GM23338 (cell line): ENCODE measurements around the gene FGFRL1. TPM values are rescaled to one million over a fixed set of nuclear protein-coding genes. Genes with fewer than 3 reads are reported as not detected.

ENCODE experiments used
- ATAC-seq: fragments of 200-7000 bp; cut with Tn5 transposase; 3 replicates; pipeline ENCODE4 v1.9.1; 2020
- DNase-seq: peaks from one replicate; pipeline ENCODE4 v3.0.0-alpha.2; 2015; ENCODE audit warnings: low spot score
- H2AFZ ChIP-seq: fragments of 200-600 bp; sonication (generic); 2 replicates; pipeline ENCODE4 v1.8.0; 2016; ENCODE audit warnings: antibody characterized with exemption, mild to moderate bottlenecking, moderate library complexity
- H3F3A ChIP-seq: fragments of 200-600 bp; sonication (generic); replicated peaks from 2 replicates; pipeline ENCODE4 v1.8.0; 2017; ENCODE audit warnings: antibody characterized with exemption, mixed run types, low read depth
- H3K27ac ChIP-seq: fragments of 200-600 bp; sonication (generic); 2 replicates; pipeline ENCODE4 v1.6.1; 2016; ENCODE audit warnings: low read depth
- H3K27me3 ChIP-seq: fragments of 200-600 bp; sonication (generic); 2 replicates; pipeline ENCODE4 v1.8.0; 2016; ENCODE audit warnings: mild to moderate bottlenecking, mixed run types, moderate library complexity; ENCODE audit not compliant: insufficient read depth
- H3K36me3 ChIP-seq: fragments of 200-600 bp; sonication (generic); 2 replicates; pipeline ENCODE4 v1.8.0; 2016; ENCODE audit warnings: mild to moderate bottlenecking; ENCODE audit not compliant: insufficient read depth
- H3K4me1 ChIP-seq: fragments of 200-600 bp; sonication (generic); 2 replicates; pipeline ENCODE4 v1.8.0; 2016; ENCODE audit warnings: mild to moderate bottlenecking, moderate library complexity; ENCODE audit not compliant: insufficient read depth
- H3K4me2 ChIP-seq: fragments of 200-600 bp; sonication (generic); 2 replicates; pipeline ENCODE4 v1.7.1; 2017; ENCODE audit warnings: mixed run types
- H3K4me3 ChIP-seq: fragments of 200-600 bp; sonication (generic); 2 replicates; pipeline ENCODE4 v1.6.1; 2016; ENCODE audit warnings: mixed run types
- H3K79me2 ChIP-seq: fragments of 200-600 bp; sonication (generic); replicated peaks from 2 replicates; pipeline ENCODE4 v1.8.0; 2017; ENCODE audit warnings: mild to moderate bottlenecking; ENCODE audit not compliant: insufficient read depth
- H3K9me2 ChIP-seq: fragments of 200-600 bp; sonication (generic); 2 replicates; pipeline ENCODE4 v1.8.0; 2017; ENCODE audit not compliant: insufficient read depth
- H4K20me1 ChIP-seq: fragments of 200-600 bp; sonication (generic); replicated peaks from 2 replicates; pipeline ENCODE4 v1.8.0; 2017; ENCODE audit warnings: mild to moderate bottlenecking; ENCODE audit not compliant: insufficient read depth
- H3K27ac Mint-ChIP-seq: 2 replicates; pipeline ENCODE4 v1.8.0; 2020; ENCODE audit warnings: inconsistent platforms, mild to moderate bottlenecking, moderate library complexity, mixed read lengths
- H3K27me3 Mint-ChIP-seq: 3 replicates; pipeline ENCODE4 v1.8.0; 2022; ENCODE audit warnings: low read depth, mild to moderate bottlenecking, moderate library complexity, mixed read lengths, inconsistent platforms; ENCODE audit not compliant: insufficient read depth, poor library complexity
- H3K36me3 Mint-ChIP-seq: 3 replicates; pipeline ENCODE4 v1.8.0; 2021; ENCODE audit warnings: low read depth, mild to moderate bottlenecking, inconsistent platforms, moderate library complexity, mixed read lengths
- H3K4me1 Mint-ChIP-seq: 3 replicates; pipeline ENCODE4 v1.8.0; 2020; ENCODE audit warnings: mild to moderate bottlenecking, inconsistent platforms, mixed read lengths
- H3K4me3 Mint-ChIP-seq: 3 replicates; pipeline ENCODE4 v1.8.0; 2021; ENCODE audit warnings: moderate library complexity, mild to moderate bottlenecking, inconsistent platforms, mixed read lengths
- H3K9me3 Mint-ChIP-seq: 3 replicates; pipeline ENCODE4 v1.8.0; 2020; ENCODE audit warnings: moderate library complexity, mild to moderate bottlenecking, inconsistent platforms, mixed read lengths
- CREB1 ChIP-seq: fragments of 250-450 bp; sonication (Bioruptor Pico); IDR thresholded peaks from 2 replicates; pipeline ENCODE4 v1.5.0; 2020; ENCODE audit warnings: low read depth, mild to moderate bottlenecking, moderate library complexity
- CTCF ChIP-seq, 2 experiments: fragments of 200-600 bp in 1 of 2; sonication (generic) in 1 of 2; conservative IDR thresholded peaks; 2 replicates each; pipeline versions ENCODE4 v1.5.1 to v1.6.1; 2016 to 2017; ENCODE audit warnings: antibody characterized with exemption in 2 of 2, low read depth in 2 of 2, mild to moderate bottlenecking in 2 of 2, moderate library complexity in 1 of 2
- ETS1 ChIP-seq: IDR thresholded peaks from 2 replicates; pipeline ENCODE4 v1.6.1; 2016; ENCODE audit warnings: antibody characterized with exemption
- EZH2 ChIP-seq: fragments of 200-600 bp; sonication (generic); IDR thresholded peaks from one replicate; pipeline ENCODE4 v1.8.0; 2017; ENCODE audit warnings: antibody characterized with exemption, mild to moderate bottlenecking, low read depth; ENCODE audit not compliant: unreplicated experiment
- NANOG ChIP-seq: IDR thresholded peaks from 2 replicates; pipeline ENCODE4 v1.6.1; 2016; ENCODE audit warnings: antibody characterized with exemption, borderline replicate concordance
- POLR2AphosphoS5 ChIP-seq: IDR thresholded peaks from 2 replicates; pipeline ENCODE4 v1.6.1; 2016; ENCODE audit warnings: antibody characterized with exemption, low read depth
- REST ChIP-seq: IDR thresholded peaks from one replicate; pipeline ENCODE4 v1.6.1; 2018; ENCODE audit warnings: antibody characterized with exemption; ENCODE audit not compliant: unreplicated experiment
- STAT1 ChIP-seq: IDR thresholded peaks from one replicate; pipeline ENCODE4 v1.6.1; 2016; ENCODE audit warnings: antibody characterized with exemption; ENCODE audit not compliant: unreplicated experiment
- ZNF114 ChIP-seq: fragments of 250-450 bp; sonication (Bioruptor Pico); IDR thresholded peaks from 2 replicates; pipeline ENCODE4 v1.5.0; 2020; ENCODE audit warnings: mild to moderate bottlenecking, moderate library complexity
- ZNF331 ChIP-seq: fragments of 250-450 bp; sonication (Bioruptor Pico); IDR thresholded peaks from 2 replicates; pipeline ENCODE4 v1.5.0; 2020; ENCODE audit warnings: low read depth, mild to moderate bottlenecking, moderate library complexity
- polyA plus RNA-seq: library from polyadenylated mRNA; unstranded; fragments of >200 nt; fragmentation: Nextera tagmentation; extraction: Ambion mirVana; gene quantifications from 2 replicates; pipeline ENCODE4 v1.2.1, GENCODE V29; 2016
- total RNA-seq: library from RNA; depleted of rRNA; stranded (reverse); fragments of >200 nt; shearing (Covaris generic); gene quantifications from 2 replicates; pipeline ENCODE4 v1.2.3, GENCODE V29; 2014

Gene FGFRL1
- total and polyA plus RNA-seq, 2 experiments from 2014 or later = 7.0 to 35.8 TPM

GRCh38 chr4:1027219-1027914 lies 15.9 kb downstream of the FGFRL1 start (continued):
- TF ChIP-seq REST = no peak

GRCh38 chr4:1027915-1028238 lies 16.5 kb downstream of the FGFRL1 start:
- H3K27ac Mint-ChIP-seq = no peak overlapping the region
- no peak overlapping the region for H3K4me3 Mint-ChIP-seq
- peaks cover 4% of the 10 kb centered on the region; the same call in 1 of the 3 replicates for H3K4me1 Mint-ChIP-seq

More at GRCh38 chr4:1027915-1028238, 16.5 kb downstream of the FGFRL1 start:
- H3K36me3 ChIP-seq = no peaks in the 10 kb centered on the region; the same call in 1 of the 2 replicates
- no peaks in the 10 kb centered on the region for H3K9me2 ChIP-seq
- ATAC-seq (no peak), DNase-seq (no peak)
- no peaks in the 10 kb centered on the region for H3K4me1 ChIP-seq
- H3K4me3 ChIP-seq = no peak overlapping the region
- Mint-ChIP-seq H3K27me3 (peaks cover 8% of the 10 kb centered on the region), H3K36me3 (peaks cover 13% of the 10 kb centered on the region), H3K9me3 (no peaks in the 10 kb centered on the region; the same call in 2 of the 3 replicates)
- no peak overlapping the region for H3K27ac ChIP-seq
- H2AFZ ChIP-seq = no peak overlapping the region
- H4K20me1 ChIP-seq = no peaks in the 10 kb centered on the region; the same call in 1 of the 2 replicates
- H3K4me2 ChIP-seq = no peak overlapping the region
- TF ChIP-seq POLR2AphosphoS5 (no peak), NANOG (no peak), CREB1 (CRISPR knock-in tag) (no peak), EZH2 (no peak), CTCF (conservative IDR thresholded peaks at IDR 0.05; ENCODE audit: low read depth in 2 of 2) (no peak), REST (no peak), ZNF114 (CRISPR knock-in tag) (no peak), ETS1 (no peak), STAT1 (no peak), ZNF331 (CRISPR knock-in tag) (no peak)
- H3F3A ChIP-seq = no peaks in the 10 kb centered on the region
- no peaks in the 10 kb centered on the region for H3K27me3 ChIP-seq
- H3K79me2 ChIP-seq = no peaks in the 10 kb centered on the region
